OCI-LY3 (cell line): ENCODE data around the gene FOCAD.

ENCODE experiments used
- H2AFZ ChIP-seq: fragments of 200-600, 300-600 bp; shearing (Covaris generic); 2 replicates; pipeline ENCODE4 v1.6.0; 2014; ENCODE audit warnings: antibody characterized with exemption, low read depth, low read length
- H3K27ac ChIP-seq: fragments of 200-600, 300-600 bp; sonication (generic); 2 replicates; pipeline ENCODE4 v1.5.1; 2014; ENCODE audit warnings: mild to moderate bottlenecking, low read length, moderate library complexity, mixed read lengths
- H3K27me3 ChIP-seq: fragments of 200-600, 300-600 bp; sonication (generic); 2 replicates; pipeline ENCODE4 v1.6.1; 2014; ENCODE audit warnings: low read depth, low read length, mixed read lengths
- H3K36me3 ChIP-seq: fragments of 200-600, 300-600 bp; sonication (generic); replicated peaks from 2 replicates; pipeline ENCODE3; 2014; ENCODE audit warnings: low read depth, low read length, mixed read lengths
- H3K4me1 ChIP-seq: fragments of 300-600, 200-600 bp; sonication (generic); 2 replicates; pipeline ENCODE4 v1.6.1; 2014; ENCODE audit warnings: low read length, mixed read lengths
- H3K4me2 ChIP-seq: fragments of 200-600, 300-600 bp; sonication (generic); 2 replicates; pipeline ENCODE4 v1.6.1; 2014; ENCODE audit warnings: low read length, mixed read lengths
- H3K4me3 ChIP-seq: fragments of 300-600, 200-600 bp; sonication (generic); 2 replicates; pipeline ENCODE4 v1.5.1; 2014; ENCODE audit warnings: antibody characterized with exemption, mild to moderate bottlenecking, low read length, moderate library complexity
- H3K79me2 ChIP-seq: fragments of 300-600, 200-600 bp; shearing (Covaris generic); 2 replicates; pipeline ENCODE4 v1.6.1; 2014; ENCODE audit warnings: mild to moderate bottlenecking, low read length, mixed read lengths
- H3K9ac ChIP-seq: fragments of 300-600, 200-600 bp; shearing (Covaris generic); 2 replicates; pipeline ENCODE4 v1.6.0; 2014; ENCODE audit warnings: mild to moderate bottlenecking, low read length, moderate library complexity
- H3K9me3 ChIP-seq: fragments of 200-600, 300-600 bp; shearing (Covaris generic); 2 replicates; pipeline ENCODE4 v1.6.1; 2014; ENCODE audit warnings: low read length, mixed read lengths; ENCODE audit not compliant: insufficient read depth
- H4K20me1 ChIP-seq: fragments of 200-600, 300-600 bp; sonication (generic); 2 replicates; pipeline ENCODE4 v1.6.1; 2016; ENCODE audit warnings: low read length, mixed read lengths; ENCODE audit not compliant: insufficient read depth
- CTCF ChIP-seq: fragments of 200-600, 300-600 bp; sonication (generic); IDR thresholded peaks from 2 replicates; pipeline ENCODE4 v1.5.1; 2014; ENCODE audit warnings: antibody characterized with exemption, low read length, low read depth
- EZH2phosphoT487 ChIP-seq: fragments of 200-600 bp; shearing (Covaris generic); IDR thresholded peaks from 2 replicates; pipeline ENCODE4 v1.6.1; 2018; ENCODE audit warnings: antibody characterized with exemption, mixed run types, low read depth

FOCAD gene

GRCh38 chr9:20808002-20808401 is 123.9 kb downstream of the FOCAD start:
- H3K79me2 ChIP-seq = no peaks in the 10 kb centered on the region
- peak overlapping the region; percentile 40 for H3K4me2 ChIP-seq
- H2AFZ ChIP-seq = no peak overlapping the region
- no peak overlapping the region for H3K4me3 ChIP-seq
- no peaks in the 10 kb centered on the region for H3K36me3 ChIP-seq
- no peaks in the 10 kb centered on the region for H3K27me3 ChIP-seq
- H3K9ac ChIP-seq = no peak overlapping the region
- H3K4me1 ChIP-seq = peaks cover 21% of the 10 kb centered on the region
- no peak overlapping the region for H3K27ac ChIP-seq
- H3K9me3 ChIP-seq = no peaks in the 10 kb centered on the region
- TF ChIP-seq CTCF (no peak), EZH2phosphoT487 (no peak)
- H4K20me1 ChIP-seq = peaks cover 5% of the 10 kb centered on the region; the same call in 1 of the 2 replicates

GRCh38 chr9:20811872-20812271 is 127.8 kb downstream of the FOCAD start:
- Histone ChIP-seq H3K4me3 (no peak overlapping the region), H3K27ac (no peak overlapping the region), H3K27me3 (no peaks in the 10 kb centered on the region), H3K9me3 (no peaks in the 10 kb centered on the region), H3K9ac (no peak overlapping the region), H3K79me2 (no peaks in the 10 kb centered on the region), H3K36me3 (no peaks in the 10 kb centered on the region), H2AFZ (no peak overlapping the region), H3K4me1 (peaks cover 35% of the 10 kb centered on the region), H4K20me1 (no peaks in the 10 kb centered on the region), H3K4me2 (no peak overlapping the region)
- no peak for TF ChIP-seq EZH2phosphoT487
- no peak for TF ChIP-seq CTCF

- H3K36me3 ChIP-seq = no peaks in the 10 kb centered on the region
- peaks cover 33% of the 10 kb centered on the region for H3K4me1 ChIP-seq
- TF ChIP-seq CTCF = no peak
- TF ChIP-seq EZH2phosphoT487 = no peak
- no peak overlapping the region for H3K9ac ChIP-seq
- peak overlapping the region; percentile 61 for H3K4me2 ChIP-seq
- H3K27me3 ChIP-seq = no peaks in the 10 kb centered on the region
- no peaks in the 10 kb centered on the region for H4K20me1 ChIP-seq
- H3K79me2 ChIP-seq = no peaks in the 10 kb centered on the region
- H3K9me3 ChIP-seq = no peaks in the 10 kb centered on the region
- H2AFZ ChIP-seq = no peak overlapping the region
- H3K4me3 ChIP-seq = peak overlapping the region; percentile 43
- no peak overlapping the region for H3K27ac ChIP-seq
Measured at GRCh38 chr9:20815923-20816703, 132.1 kb downstream of the FOCAD start.

GRCh38 chr9:20823051-20823450 is 139.0 kb downstream of the FOCAD start:
- Histone ChIP-seq H4K20me1 (no peaks in the 10 kb centered on the region), H3K36me3 (peaks cover 5% of the 10 kb centered on the region), H3K9me3 (no peaks in the 10 kb centered on the region), H3K27ac (no peak overlapping the region), H3K4me3 (no peak overlapping the region), H2AFZ (no peak overlapping the region), H3K4me1 (peaks cover 16% of the 10 kb centered on the region), H3K27me3 (no peaks in the 10 kb centered on the region), H3K79me2 (no peaks in the 10 kb centered on the region), H3K9ac (no peak overlapping the region), H3K4me2 (no peak overlapping the region)
- no peak for TF ChIP-seq CTCF
- no peak for TF ChIP-seq EZH2phosphoT487
